GM18517 (cell line): ENCODE measurements around the gene HIP1R.

Experiments used
- ATAC-seq: cut with Tn5 transposase; IDR thresholded peaks from one replicate; pipeline ENCODE4 v1.9.1; 2021; ENCODE audit warnings: mild to moderate bottlenecking, moderate library complexity; ENCODE audit not compliant: unreplicated experiment

The HIP1R gene

GRCh38 chr12:122834104-122834920, 945 bp upstream of the HIP1R start:
- ATAC-seq: no peak

- ATAC-seq: no peak
These were observed 431 bp downstream of the HIP1R start for GRCh38 chr12:122835750-122836026.

- ATAC-seq: no peak
These were observed 1.0 kb downstream of the HIP1R start for GRCh38 chr12:122836027-122836921.

GRCh38 chr12:122837306-122838265, 2.3 kb downstream of the HIP1R start:
- no peak for ATAC-seq

- ATAC-seq: no peak
These were observed 3.6 kb downstream of the HIP1R start for GRCh38 chr12:122838841-122839240.

GRCh38 chr12:122839907-122840554, 4.8 kb downstream of the HIP1R start:
- no peak for ATAC-seq

- no peak for ATAC-seq
These were observed 5.6 kb downstream of the HIP1R start for GRCh38 chr12:122840580-122841513.

- no peak for ATAC-seq
These were observed 6.5 kb downstream of the HIP1R start for GRCh38 chr12:122841544-122842321.

GRCh38 chr12:122842505-122843405, 7.5 kb downstream of the HIP1R start:
- no peak for ATAC-seq

- ATAC-seq: no peak
These were observed 8.2 kb downstream of the HIP1R start for GRCh38 chr12:122843455-122843854.

GRCh38 chr12:122844366-122844971, 9.2 kb downstream of the HIP1R start:
- ATAC-seq: no peak

GRCh38 chr12:122845041-122845864, 10.0 kb downstream of the HIP1R start:
- no peak for ATAC-seq

GRCh38 chr12:122845865-122846621, 10.8 kb downstream of the HIP1R start:
- no peak for ATAC-seq

GRCh38 chr12:122846622-122847515, 11.6 kb downstream of the HIP1R start:
- ATAC-seq: no peak

- ATAC-seq: no peak
These were observed 12.2 kb downstream of the HIP1R start for GRCh38 chr12:122847516-122847836.
